K562 (cell line): Measurements from ENCODE around the gene RHEB.

Experiments
- ARID2 ChIP-seq: fragments of 450-650 bp; IDR thresholded peaks from 2 replicates; pipeline ENCODE4 v1.6.1; 2017; ENCODE audit warnings: antibody characterized with exemption, mild to moderate bottlenecking
- CTCF ChIP-seq, 3 experiments: IDR thresholded peaks in 2 of 3; conservative IDR thresholded peaks in 1 of 3; 2 replicates each; pipeline ENCODE4 v1.5.1; 2011 to 2012; ENCODE audit warnings: low read length in 3 of 3, mild to moderate bottlenecking in 3 of 3, control low read depth in 2 of 3, improper control_type of control experiment in 1 of 3, inconsistent platforms in 1 of 3, low read depth in 1 of 3, mixed read lengths in 1 of 3, moderate library complexity in 1 of 3; ENCODE audit not compliant: insufficient read depth in 2 of 3
- NFYB ChIP-seq: IDR thresholded peaks from 2 replicates; pipeline ENCODE4 v1.6.1; 2011; ENCODE audit warnings: mild to moderate bottlenecking, moderate library complexity; ENCODE audit not compliant: insufficient read length; ENCODE audit errors: extremely low read depth
- RAD21 ChIP-seq, 2 experiments: fragments of 250-450 bp in 1 of 2; fragments of 450-650 bp in 1 of 2; sonication (Bioruptor Pico) in 1 of 2; formaldehyde crosslinking in 1 of 2; IDR thresholded peaks in 1 of 2; conservative IDR thresholded peaks in 1 of 2; 2 replicates each; pipeline versions ENCODE4 v1.4.0 to v1.8.0; 2020 to 2022; ENCODE audit warnings: mild to moderate bottlenecking in 2 of 2, moderate library complexity in 1 of 2
- YBX1 ChIP-seq: fragments of 450-650 bp; IDR thresholded peaks from 2 replicates; pipeline ENCODE4 v1.7.1; 2016; ENCODE audit warnings: mild to moderate bottlenecking
- YY1 ChIP-seq, 3 experiments: IDR thresholded peaks; 2 replicates each; pipeline ENCODE4 v1.6.1; 2011; ENCODE audit warnings: low read length in 2 of 3, mild to moderate bottlenecking in 2 of 3, moderate library complexity in 2 of 3, borderline replicate concordance in 1 of 3, control low read depth in 1 of 3, low read depth in 1 of 3; ENCODE audit not compliant: insufficient read depth in 3 of 3, insufficient replicate concordance in 2 of 3, control insufficient read depth in 1 of 3, insufficient read length in 1 of 3; ENCODE audit errors: extremely low read depth in 1 of 3
- ZNF217 ChIP-seq: sonication (generic); formaldehyde crosslinking; IDR thresholded peaks from 2 replicates; pipeline ENCODE4 v1.8.0; 2022; ENCODE audit warnings: mild to moderate bottlenecking, missing genetic modification reagents

- TF ChIP-seq CTCF (IDR thresholded peaks at IDR 0.05 in 2 of 3, conservative IDR thresholded peaks at IDR 0.05 in 1 of 3; ENCODE audit: insufficient read depth in 2 of 3, low read depth in 1 of 3, low read length in 3 of 3) (no peak), YY1 (IDR thresholded peaks at IDR 0.05; ENCODE audit: borderline replicate concordance in 1 of 3, control insufficient read depth in 1 of 3, extremely low read depth in 1 of 3, insufficient read depth in 3 of 3, insufficient read length in 1 of 3, insufficient replicate concordance in 2 of 3, low read depth in 1 of 3, low read length in 2 of 3) (no peak), ZNF217 (CRISPR knock-in tag) (no peak), NFYB (no peak), ARID2 (no peak), RAD21 (CRISPR knock-in tag; conservative IDR thresholded peaks at IDR 0.05 in 1 of 2, IDR thresholded peaks at IDR 0.05 in 1 of 2) (no peak), YBX1 (no peak)
These were observed 85.1 kb downstream of the RHEB start for GRCh38 chr7:151434549-151434948.
